ENCODE measurements around the gene UGT1A7. TPM values are rescaled to one million over a fixed set of nuclear protein-coding genes. Genes with fewer than 3 reads are reported as not detected.

Gene UGT1A7
- total RNA-seq, 2 experiments from 2014 or later: not detected

DNA sequence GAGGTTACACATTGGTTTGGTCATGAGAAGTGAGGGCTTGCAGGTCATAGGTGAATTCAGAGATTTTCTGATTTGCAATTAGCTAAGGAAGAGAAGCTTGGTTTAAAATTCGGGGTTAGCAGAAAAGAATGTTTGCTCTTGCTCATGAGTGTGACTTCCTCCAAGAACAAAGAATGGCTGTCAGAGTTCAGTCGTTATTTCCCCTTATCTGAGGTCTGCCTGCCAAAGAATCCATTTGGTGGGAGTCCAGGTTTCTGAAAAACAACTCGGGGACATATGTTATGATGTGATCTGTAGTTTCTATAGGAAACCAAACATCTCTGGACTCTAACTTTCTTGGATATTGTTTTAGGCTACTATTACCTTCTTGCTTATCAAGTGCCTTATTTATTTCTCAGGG, 7.8 kb downstream of the UGT1A7 start:
- peaks cover 2 to 7% of the 10 kb centered on the region in 2 experiments for H3K27me3 ChIP-seq (ENCODE audit: control insufficient read depth in 1 of 2, insufficient read depth in 2 of 2, low read length in 2 of 2)
- Mint-ChIP-seq H3K4me3 (no peak overlapping the region), H3K4me1 (ENCODE audit: low read depth) (no peaks in the 10 kb centered on the region), H3K9me3 (no peaks in the 10 kb centered on the region), H3K36me3 (ENCODE audit: low read depth) (no peaks in the 10 kb centered on the region), H3K27ac (no peak overlapping the region), H3K27me3 (peaks cover 11% of the 10 kb centered on the region)
- H3K9me3 ChIP-seq (ENCODE audit: control insufficient read depth in 1 of 2, insufficient read depth in 1 of 2, low read length in 2 of 2): peaks cover 0 to 4% of the 10 kb centered on the region in 2 experiments
- H3K36me3 ChIP-seq (ENCODE audit: insufficient read depth, low read length): no peaks in the 10 kb centered on the region
- no peaks in the 10 kb centered on the region for H3K4me1 ChIP-seq (ENCODE audit: insufficient read depth, low read length)
- TF ChIP-seq CTCF (IDR thresholded peaks at IDR 0.05): no peak
- DNase-seq: no peak
- no peak overlapping the region for H3K4me3 ChIP-seq (ENCODE audit: low read length)
- no peak for ATAC-seq (ENCODE audit: poor library complexity)
- CTCF ChIA-PET: no interaction called here
- POLR2A ChIA-PET: no interaction called here
- intact Hi-C loops (cut with DNase I, micrococcal nuclease): no loop called here
- no peak overlapping the region for H3K27ac ChIP-seq (ENCODE audit: low read depth in 1 of 2, low read length in 2 of 2)

DNA sequence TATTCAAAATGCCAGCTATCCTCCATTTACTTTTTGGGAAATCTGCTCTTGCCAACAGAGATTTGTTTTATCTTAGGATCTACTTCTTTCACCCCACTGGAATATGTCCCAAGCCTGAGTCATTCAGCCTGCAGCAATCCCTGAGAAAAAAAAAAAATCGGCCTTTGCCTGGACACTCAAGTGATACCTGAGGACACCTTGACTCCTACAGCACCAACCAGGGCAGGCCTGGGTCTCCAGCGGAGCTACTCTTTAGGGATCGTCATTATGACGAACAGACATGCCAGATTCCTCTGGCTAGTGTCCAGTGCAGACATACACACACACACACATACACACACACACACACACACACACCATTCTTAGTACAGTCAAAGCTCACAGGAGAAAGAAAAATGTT, 8.7 kb downstream of the UGT1A7 start:
- Histone ChIP-seq H3K4me3 (ENCODE audit: low read length) (no peak overlapping the region), H3K27me3 (ENCODE audit: control insufficient read depth in 1 of 2, insufficient read depth in 2 of 2, low read length in 2 of 2) (peaks cover 2 to 7% of the 10 kb centered on the region in 2 experiments), H3K4me1 (ENCODE audit: insufficient read depth, low read length) (no peaks in the 10 kb centered on the region), H3K9me3 (ENCODE audit: control insufficient read depth in 1 of 2, insufficient read depth in 1 of 2, low read length in 2 of 2) (peaks cover 0 to 4% of the 10 kb centered on the region in 2 experiments), H3K36me3 (ENCODE audit: insufficient read depth, low read length) (no peaks in the 10 kb centered on the region), H3K27ac (ENCODE audit: low read depth in 1 of 2, low read length in 2 of 2) (no peak overlapping the region)
- ATAC-seq (ENCODE audit: poor library complexity) (no peak), DNase-seq (no peak)
- TF ChIP-seq CTCF (IDR thresholded peaks at IDR 0.05): no peak
- peaks cover 11% of the 10 kb centered on the region for H3K27me3 Mint-ChIP-seq
- no peaks in the 10 kb centered on the region for H3K36me3 Mint-ChIP-seq (ENCODE audit: low read depth)
- intact Hi-C loops (cut with DNase I, micrococcal nuclease): no loop called here
- no peak overlapping the region for H3K4me3 Mint-ChIP-seq
- POLR2A ChIA-PET: no interaction called here
- H3K9me3 Mint-ChIP-seq: no peaks in the 10 kb centered on the region
- H3K4me1 Mint-ChIP-seq (ENCODE audit: low read depth): no peaks in the 10 kb centered on the region
- H3K27ac Mint-ChIP-seq: no peak overlapping the region
- CTCF ChIA-PET: no interaction called here

DNA sequence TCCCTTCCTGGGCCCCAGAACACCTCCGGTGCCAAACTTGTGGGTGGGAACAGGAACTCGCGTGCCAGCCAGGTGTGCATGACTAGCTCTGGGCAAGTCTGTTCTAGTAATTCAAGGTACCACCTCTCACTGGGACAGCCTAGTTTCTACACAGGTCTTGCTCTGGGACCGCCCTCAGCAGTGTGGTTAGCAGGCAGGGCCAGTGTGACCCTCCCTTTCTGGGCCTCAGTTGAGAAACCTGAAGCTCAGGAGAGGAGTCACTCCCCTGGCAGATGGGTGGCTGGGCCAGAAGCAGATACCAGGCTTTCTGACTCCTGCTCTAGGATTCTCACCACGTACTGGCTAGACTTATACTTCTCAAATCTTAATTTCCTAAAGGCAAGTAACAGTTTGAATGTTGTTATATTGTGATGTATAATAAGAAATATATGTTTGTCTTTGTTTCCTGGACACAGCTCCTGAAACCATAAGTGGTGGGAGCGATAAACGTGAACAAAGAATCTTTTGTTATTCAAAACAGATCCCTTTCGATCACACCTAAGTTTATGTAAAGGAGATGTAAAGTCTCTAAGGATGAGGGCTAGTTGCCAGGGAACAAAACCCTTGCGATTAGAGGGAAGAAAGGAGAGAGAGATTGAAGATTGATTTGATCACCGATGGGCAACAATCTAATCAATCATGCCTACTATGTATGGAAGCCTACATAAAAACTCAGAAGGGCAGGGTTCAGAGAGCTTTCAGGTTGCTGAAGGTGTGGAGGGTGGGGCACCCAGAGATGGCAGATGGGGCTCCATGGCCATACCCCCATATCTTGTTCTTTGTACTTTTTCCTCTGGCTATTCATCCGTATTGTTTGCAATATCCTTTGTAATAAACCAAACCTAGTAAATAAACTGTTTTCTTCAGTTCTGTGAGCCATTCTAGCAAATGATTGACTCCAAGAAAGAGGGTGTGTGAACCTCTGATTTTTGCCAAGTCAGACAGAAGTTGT, 10.0 kb downstream of the UGT1A7 start:
- Mint-ChIP-seq H3K9me3 (no peaks in the 10 kb centered on the region), H3K4me1 (ENCODE audit: low read depth) (no peaks in the 10 kb centered on the region), H3K4me3 (no peak overlapping the region), H3K36me3 (ENCODE audit: low read depth) (no peaks in the 10 kb centered on the region), H3K27ac (no peak overlapping the region), H3K27me3 (peaks cover 6% of the 10 kb centered on the region)
- Histone ChIP-seq H3K4me3 (ENCODE audit: low read length) (no peak overlapping the region), H3K4me1 (ENCODE audit: insufficient read depth, low read length) (no peaks in the 10 kb centered on the region), H3K27ac (ENCODE audit: low read depth in 1 of 2, low read length in 2 of 2) (no peak overlapping the region), H3K36me3 (ENCODE audit: insufficient read depth, low read length) (no peaks in the 10 kb centered on the region), H3K27me3 (ENCODE audit: control insufficient read depth in 1 of 2, insufficient read depth in 2 of 2, low read length in 2 of 2) (peaks cover 2 to 7% of the 10 kb centered on the region in 2 experiments), H3K9me3 (ENCODE audit: control insufficient read depth in 1 of 2, insufficient read depth in 1 of 2, low read length in 2 of 2) (peaks cover 0 to 4% of the 10 kb centered on the region in 2 experiments)
- ChIA-PET CTCF (no interaction called here), POLR2A (no interaction called here)
- no peak for ATAC-seq (ENCODE audit: poor library complexity)
- DNase-seq: no peak
- no peak for TF ChIP-seq CTCF (IDR thresholded peaks at IDR 0.05)
- intact Hi-C loops (cut with DNase I, micrococcal nuclease): no loop called here
